Measurements from ENCODE around the gene RB1.

DNA sequence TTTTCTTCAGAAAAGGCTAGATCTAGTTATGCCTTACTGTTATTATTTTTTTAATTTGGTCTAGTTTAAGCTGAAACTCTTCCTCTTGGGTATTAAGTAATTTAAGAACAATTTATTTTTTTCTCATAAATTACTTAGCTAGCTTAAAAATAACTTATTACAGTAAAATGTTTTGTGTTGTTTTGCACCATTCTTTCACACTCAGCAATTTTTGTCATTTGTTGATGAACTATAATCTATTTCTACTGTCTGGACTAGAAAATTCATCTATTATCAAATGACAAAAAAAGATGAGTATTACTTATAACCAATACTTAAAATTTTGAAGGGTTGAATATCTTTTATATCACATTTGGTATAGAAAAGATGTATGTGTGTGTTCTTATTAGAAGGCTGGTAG is 111.0 kb downstream of the RB1 start:
- TF ChIP-seq EMX1 (CRISPR knock-in tag; IDR thresholded peaks at IDR 0.05) (no peak), CREM (CRISPR knock-in tag; IDR thresholded peaks at IDR 0.05) (no peak), KAT7 (CRISPR knock-in tag; IDR thresholded peaks at IDR 0.05; ENCODE audit: borderline replicate concordance) (no peak)
- TF ChIP-seq, protein P1, sequence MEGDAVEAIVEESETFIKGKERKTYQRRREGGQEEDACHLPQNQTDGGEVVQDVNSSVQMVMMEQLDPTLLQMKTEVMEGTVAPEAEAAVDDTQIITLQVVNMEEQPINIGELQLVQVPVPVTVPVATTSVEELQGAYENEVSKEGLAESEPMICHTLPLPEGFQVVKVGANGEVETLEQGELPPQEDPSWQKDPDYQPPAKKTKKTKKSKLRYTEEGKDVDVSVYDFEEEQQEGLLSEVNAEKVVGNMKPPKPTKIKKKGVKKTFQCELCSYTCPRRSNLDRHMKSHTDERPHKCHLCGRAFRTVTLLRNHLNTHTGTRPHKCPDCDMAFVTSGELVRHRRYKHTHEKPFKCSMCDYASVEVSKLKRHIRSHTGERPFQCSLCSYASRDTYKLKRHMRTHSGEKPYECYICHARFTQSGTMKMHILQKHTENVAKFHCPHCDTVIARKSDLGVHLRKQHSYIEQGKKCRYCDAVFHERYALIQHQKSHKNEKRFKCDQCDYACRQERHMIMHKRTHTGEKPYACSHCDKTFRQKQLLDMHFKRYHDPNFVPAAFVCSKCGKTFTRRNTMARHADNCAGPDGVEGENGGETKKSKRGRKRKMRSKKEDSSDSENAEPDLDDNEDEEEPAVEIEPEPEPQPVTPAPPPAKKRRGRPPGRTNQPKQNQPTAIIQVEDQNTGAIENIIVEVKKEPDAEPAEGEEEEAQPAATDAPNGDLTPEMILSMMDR (IDR thresholded peaks at IDR 0.05) = no peak
